ENCODE measurements around the gene CLRN1. TPM values are rescaled to one million over a fixed set of nuclear protein-coding genes. Genes with fewer than 3 reads are reported as not detected.

CLRN1 gene
- total RNA-seq, 1 donor from 2014 or later: not detected

DNA sequence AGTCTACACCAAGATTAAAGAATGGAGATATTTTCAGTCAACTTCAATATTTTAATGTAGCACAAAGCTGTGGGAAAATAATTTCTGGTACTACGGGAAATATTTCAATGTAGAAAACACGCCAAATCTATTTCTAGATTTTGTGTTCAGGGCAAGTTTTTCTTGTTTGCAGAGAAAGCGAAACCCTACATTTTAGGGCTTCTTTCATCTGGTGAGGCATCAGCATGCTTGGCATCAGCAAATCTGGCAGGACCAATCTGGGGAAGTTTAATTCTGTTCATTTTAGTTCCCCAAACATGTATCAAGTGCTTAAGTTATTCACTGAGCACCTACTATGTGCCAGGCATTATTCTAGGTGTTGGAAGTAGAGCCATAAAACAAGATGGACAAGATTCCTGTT is 30.3 kb downstream of the CLRN1 start:
- Histone ChIP-seq H3K4me3 (no peak overlapping the region), H3K27ac (no peak overlapping the region), H3K4me1 (no peaks in the 10 kb centered on the region), H3K36me3 (no peaks in the 10 kb centered on the region), H3K27me3 (no peaks in the 10 kb centered on the region), H3K9me3 (no peaks in the 10 kb centered on the region)
- TF ChIP-seq, protein P1, sequence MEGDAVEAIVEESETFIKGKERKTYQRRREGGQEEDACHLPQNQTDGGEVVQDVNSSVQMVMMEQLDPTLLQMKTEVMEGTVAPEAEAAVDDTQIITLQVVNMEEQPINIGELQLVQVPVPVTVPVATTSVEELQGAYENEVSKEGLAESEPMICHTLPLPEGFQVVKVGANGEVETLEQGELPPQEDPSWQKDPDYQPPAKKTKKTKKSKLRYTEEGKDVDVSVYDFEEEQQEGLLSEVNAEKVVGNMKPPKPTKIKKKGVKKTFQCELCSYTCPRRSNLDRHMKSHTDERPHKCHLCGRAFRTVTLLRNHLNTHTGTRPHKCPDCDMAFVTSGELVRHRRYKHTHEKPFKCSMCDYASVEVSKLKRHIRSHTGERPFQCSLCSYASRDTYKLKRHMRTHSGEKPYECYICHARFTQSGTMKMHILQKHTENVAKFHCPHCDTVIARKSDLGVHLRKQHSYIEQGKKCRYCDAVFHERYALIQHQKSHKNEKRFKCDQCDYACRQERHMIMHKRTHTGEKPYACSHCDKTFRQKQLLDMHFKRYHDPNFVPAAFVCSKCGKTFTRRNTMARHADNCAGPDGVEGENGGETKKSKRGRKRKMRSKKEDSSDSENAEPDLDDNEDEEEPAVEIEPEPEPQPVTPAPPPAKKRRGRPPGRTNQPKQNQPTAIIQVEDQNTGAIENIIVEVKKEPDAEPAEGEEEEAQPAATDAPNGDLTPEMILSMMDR (IDR thresholded peaks at IDR 0.05): no peak
- DNase-seq (ENCODE audit: low spot score in 2 of 2): no peak
- intact Hi-C loops (cut with DNase I): no loop called here

DNA sequence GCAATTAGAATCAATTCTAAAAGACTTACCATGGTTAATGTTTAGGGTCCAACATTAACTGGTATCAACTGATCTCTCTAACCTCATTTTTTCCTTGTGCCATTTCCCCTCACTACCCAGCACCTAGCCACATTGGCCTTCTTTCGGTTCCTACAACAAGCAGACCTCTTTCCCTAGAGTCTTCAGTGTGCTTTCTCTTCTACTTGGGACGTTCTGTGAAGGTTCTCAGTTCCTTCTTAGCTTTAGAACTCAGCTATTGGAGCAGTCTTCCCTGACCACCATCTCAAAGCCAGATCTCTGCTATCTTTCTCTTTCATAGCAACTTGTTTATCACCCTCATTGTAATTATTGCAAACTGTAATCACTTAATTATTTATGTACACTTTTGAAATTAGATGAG is 35.8 kb downstream of the CLRN1 start:
- Histone ChIP-seq H3K4me3 (no peak overlapping the region), H3K9me3 (no peaks in the 10 kb centered on the region), H3K27me3 (no peaks in the 10 kb centered on the region), H3K36me3 (no peaks in the 10 kb centered on the region), H3K27ac (no peak overlapping the region), H3K4me1 (no peaks in the 10 kb centered on the region)
- DNase-seq (ENCODE audit: low spot score in 2 of 2): no peak
- intact Hi-C loops (cut with DNase I): no loop called here
- TF ChIP-seq, protein P1 (IDR thresholded peaks at IDR 0.05): no peak

DNA sequence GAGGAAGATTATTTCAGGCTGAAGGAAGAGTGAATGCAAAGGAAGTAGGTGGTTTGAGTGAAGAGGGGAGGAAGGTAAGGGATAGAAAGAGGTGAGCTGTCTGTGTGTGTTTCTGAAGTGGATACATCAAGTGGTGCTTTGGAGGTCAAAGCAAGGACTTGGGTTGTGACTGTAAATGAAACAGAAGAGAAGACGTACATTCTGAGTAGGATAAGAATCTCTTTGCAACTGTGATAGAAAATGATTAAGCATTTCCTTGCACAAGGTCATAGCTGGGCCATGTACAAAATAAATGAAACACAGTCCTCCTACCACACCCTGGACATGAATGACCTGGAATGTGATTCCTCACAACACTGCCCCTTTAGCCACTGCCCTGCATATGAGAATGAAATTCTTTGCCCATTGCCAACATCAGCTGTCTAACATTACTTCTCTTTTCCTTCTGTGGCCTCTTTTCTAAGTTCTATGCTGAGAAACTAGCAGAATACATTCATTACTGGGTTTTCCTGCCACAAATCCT is 39.0 kb downstream of the CLRN1 start:
- no peak overlapping the region for H3K4me3 ChIP-seq
- no peak overlapping the region for H3K27ac ChIP-seq
- no peaks in the 10 kb centered on the region for H3K9me3 ChIP-seq
- intact Hi-C loops (cut with DNase I): no loop called here
- no peaks in the 10 kb centered on the region for H3K4me1 ChIP-seq
- TF ChIP-seq, protein P1 (IDR thresholded peaks at IDR 0.05): no peak
- no peaks in the 10 kb centered on the region for H3K36me3 ChIP-seq
- no peak for DNase-seq (ENCODE audit: low spot score in 2 of 2)
- no peaks in the 10 kb centered on the region for H3K27me3 ChIP-seq

DNA sequence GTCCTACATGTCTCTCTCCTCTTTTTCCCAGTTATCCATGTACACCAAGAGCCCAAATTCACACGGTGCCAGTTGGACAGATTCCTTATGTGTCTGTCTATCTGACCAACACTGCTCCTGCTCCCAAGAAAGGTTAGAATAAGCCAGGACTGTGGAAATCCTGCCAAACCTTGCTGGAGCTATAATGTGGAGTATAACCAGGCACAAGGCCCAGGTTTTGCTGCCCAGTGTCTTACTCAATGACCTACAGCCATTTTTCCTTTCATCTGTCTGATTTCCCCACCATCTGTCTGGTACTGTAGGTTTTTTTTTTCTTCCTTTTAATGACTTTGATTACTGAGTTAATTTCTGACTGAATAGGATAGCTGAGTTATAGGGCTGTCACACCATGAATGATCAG is 40.8 kb downstream of the CLRN1 start:
- Histone ChIP-seq H3K4me3 (no peak overlapping the region), H3K4me1 (no peaks in the 10 kb centered on the region), H3K36me3 (no peaks in the 10 kb centered on the region), H3K9me3 (no peaks in the 10 kb centered on the region), H3K27me3 (no peaks in the 10 kb centered on the region), H3K27ac (no peak overlapping the region)
- no peak for DNase-seq (ENCODE audit: low spot score in 2 of 2)
- TF ChIP-seq, protein P1 (IDR thresholded peaks at IDR 0.05): no peak
- intact Hi-C loops (cut with DNase I): no loop called here

DNA sequence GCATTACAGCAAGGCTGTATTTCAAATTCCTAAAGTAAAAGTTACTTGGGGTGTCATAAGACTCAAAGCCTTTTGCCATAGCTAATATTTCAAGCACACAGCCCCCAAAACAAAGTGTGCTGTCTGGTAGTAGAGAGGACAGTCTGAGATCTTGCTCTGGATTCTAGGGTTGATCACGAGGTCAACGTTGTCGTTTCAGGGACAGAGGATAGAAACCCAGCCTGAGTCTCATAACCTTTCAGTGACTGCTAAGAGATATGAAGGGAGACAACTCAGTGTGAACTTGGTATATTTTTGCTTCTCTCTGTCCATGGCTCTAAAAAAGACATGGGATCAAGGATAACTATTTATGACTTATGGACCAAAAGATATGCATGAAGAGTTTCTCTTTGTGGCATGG is 41.7 kb downstream of the CLRN1 start:
- no peak for DNase-seq (ENCODE audit: low spot score in 2 of 2)
- intact Hi-C loops (cut with DNase I): no loop called here
- Histone ChIP-seq H3K4me1 (no peaks in the 10 kb centered on the region), H3K36me3 (no peaks in the 10 kb centered on the region), H3K9me3 (no peaks in the 10 kb centered on the region), H3K4me3 (no peak overlapping the region), H3K27me3 (no peaks in the 10 kb centered on the region), H3K27ac (no peak overlapping the region)
- TF ChIP-seq, protein P1 (IDR thresholded peaks at IDR 0.05): no peak

DNA sequence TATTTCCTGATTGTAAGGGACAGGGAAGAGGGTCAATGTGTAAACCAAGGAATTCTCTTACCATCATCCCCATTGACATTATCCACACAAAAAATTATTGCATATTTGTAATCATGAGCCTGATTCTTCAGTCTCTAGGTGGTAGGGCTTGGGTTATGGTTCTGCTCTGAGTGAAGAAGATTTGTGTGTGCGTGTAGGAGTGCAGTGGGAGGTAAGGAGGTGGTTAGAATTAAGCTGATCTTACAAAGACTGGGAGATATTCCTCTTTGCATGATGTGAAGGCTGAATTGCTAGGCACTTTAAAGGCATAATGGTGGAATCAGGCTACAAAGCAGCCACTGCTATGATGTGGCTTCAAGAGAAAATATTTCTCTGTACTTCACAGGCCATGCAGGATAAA is 44.3 kb downstream of the CLRN1 start:
- H3K4me3 ChIP-seq: no peak overlapping the region
- H3K4me1 ChIP-seq: no peaks in the 10 kb centered on the region
- TF ChIP-seq, protein P1 (IDR thresholded peaks at IDR 0.05): no peak
- no peaks in the 10 kb centered on the region for H3K9me3 ChIP-seq
- intact Hi-C loops (cut with DNase I): no loop called here
- no peaks in the 10 kb centered on the region for H3K27me3 ChIP-seq
- H3K36me3 ChIP-seq: no peaks in the 10 kb centered on the region
- no peak overlapping the region for H3K27ac ChIP-seq
- DNase-seq (ENCODE audit: low spot score in 2 of 2): no peak
